Dermis microvascular lymphatic vessel endothelial cell (primary cell): Measurements from ENCODE around the gene PRICKLE2. TPM values are rescaled to one million over a fixed set of nuclear protein-coding genes. Genes with fewer than 3 reads are reported as not detected.

Source experiments
- DNase-seq, 2 donors: peaks; one replicate each; pipeline versions ENCODE4 v3.0.0 to v3.0.0-alpha.2; 2010; ENCODE audit warnings: low read depth in 2 of 2
- total RNA-seq: library from RNA; depleted of rRNA; stranded (reverse); fragments of >200 nt; gene quantifications from 2 replicates; pipeline ENCODE4 v1.2.1, GENCODE V29; 2014

PRICKLE2 gene
- total RNA-seq, 1 donor from 2014 or later, result 2.8 TPM

DNA sequence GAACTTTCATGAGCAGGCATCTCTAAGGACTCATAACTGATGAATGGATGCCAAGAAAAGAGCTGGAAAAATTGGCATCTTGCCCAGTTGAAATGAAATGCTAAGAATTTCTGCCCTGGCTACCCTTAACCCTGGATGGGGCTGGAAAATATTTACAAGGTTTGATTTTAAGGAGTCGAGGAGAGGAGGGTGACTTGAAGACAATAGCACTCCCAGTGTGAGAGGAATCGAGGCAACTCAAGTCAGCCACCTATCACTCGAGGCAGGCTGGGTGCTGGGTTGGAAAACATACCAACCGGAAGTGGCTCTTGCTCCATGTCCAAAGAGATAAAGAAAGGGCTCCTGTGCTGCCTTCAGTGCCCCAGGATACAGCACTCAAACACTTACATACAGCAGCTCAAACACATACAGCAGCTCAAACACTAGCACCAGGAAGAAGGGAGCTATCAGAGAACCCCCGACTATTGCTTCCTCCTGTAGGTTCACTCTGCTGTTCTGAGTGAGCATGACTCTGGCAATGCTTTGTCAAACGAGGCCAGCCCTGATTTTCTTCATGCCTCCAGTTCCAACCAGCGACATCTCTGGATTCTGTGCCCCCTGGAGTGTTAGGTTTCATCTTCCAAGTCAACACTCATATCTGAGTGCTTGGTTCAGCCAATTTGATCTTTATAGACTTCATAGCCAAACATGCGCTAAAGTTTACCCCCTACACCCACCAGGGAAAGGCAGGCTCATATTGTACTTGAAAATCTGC, 4.9 kb downstream of the PRICKLE2 start:
- DNase-seq, result peak in 1 of 2 donors; percentile 46

DNA sequence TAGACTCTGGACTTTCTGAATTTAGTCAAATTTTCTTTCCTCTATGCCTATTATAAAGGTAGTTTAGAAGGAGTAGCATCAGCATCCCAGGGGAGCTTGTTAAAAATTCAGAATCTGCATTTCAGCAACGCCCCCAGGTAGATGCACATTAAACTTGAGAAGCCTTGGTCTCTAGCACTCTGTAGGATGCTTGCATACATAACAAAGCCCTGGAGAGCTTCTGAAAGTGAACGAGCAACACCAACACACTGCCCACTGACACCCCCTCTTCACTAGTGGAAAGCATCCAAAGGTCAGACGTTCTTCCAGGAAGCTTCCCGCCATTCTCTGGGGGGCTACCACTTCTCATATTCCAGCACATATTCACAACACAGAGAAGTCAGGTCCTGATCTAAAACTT, 6.5 kb downstream of the PRICKLE2 start:
- no peak for DNase-seq

DNA sequence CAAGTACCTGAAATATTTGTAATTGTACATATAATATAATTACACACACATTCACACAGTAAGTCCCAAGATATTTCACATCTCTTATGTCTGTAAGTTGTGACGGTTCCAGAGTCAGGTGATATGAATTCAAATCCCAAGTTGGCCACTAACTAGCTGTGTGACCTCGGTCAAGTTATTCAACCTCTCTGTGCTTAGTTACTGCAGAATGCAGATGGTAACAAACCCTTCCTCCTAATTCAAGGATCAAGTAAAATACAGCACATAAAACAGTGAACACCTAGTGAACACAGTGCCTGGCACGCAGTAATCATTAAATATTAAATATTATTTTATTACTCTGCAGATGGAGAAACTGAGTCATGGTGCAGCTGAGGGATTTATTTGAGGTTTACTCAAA, 6.9 kb downstream of the PRICKLE2 start:
- DNase-seq, result no peak

DNA sequence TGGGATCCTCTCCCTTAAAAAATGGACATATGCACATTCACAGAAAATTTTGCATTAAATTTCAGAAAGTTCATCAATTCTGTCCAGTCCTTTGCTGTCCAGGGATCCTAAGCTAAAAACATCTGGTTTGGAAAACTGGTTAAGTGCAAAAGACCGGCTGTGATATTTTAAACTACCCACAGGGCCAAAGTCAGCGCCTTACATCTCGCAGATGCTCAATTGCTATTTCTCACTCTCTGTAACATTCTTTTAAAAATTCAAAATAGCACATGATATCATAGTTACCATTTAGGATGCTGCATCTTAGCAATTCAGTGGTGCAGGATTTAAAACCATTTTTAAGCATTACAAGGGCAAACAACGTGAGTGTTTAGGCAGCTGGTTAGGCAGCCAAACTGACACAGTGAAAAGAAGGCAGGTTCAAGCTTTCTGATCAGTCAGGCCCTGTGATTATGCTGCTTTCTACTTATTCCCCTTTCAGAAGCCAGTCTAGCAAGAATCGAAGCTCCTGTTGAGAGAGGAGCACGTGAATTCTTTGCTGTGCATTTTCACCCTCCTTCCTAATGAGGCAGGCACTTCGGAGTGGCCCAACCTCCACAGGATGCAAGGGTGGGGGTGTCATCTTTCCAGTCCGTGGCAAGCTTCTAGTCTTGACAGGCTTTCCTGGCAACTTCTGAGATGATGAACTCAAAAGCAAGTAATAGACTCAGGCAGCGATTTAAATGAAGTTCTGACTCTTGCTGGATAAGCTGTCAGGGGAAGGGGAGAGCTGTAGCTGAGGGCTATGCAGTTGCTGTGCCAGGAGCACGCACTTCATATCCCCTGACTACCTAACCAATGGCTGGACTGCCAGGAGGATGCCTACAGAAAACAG, 8.8 kb downstream of the PRICKLE2 start:
- DNase-seq, result no peak

DNA sequence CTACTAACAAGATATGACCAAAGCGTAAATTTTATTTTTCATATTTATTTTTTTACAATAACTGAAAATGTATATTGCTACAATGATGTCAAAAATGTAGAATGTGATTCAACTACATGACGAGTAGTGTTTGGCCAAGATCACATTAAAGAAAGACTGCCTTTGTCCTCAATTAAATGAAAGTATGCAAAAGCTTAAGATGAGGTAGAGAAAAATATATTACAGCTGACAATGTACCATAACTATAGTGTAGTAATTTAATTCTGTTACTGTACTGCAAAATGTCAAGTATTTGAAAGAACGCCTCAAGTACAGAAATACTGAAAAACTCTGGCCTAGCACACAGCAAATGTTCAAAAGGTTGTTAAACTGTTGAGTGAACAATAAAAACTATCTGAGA, 9.7 kb downstream of the PRICKLE2 start:
- no peak for DNase-seq

DNA sequence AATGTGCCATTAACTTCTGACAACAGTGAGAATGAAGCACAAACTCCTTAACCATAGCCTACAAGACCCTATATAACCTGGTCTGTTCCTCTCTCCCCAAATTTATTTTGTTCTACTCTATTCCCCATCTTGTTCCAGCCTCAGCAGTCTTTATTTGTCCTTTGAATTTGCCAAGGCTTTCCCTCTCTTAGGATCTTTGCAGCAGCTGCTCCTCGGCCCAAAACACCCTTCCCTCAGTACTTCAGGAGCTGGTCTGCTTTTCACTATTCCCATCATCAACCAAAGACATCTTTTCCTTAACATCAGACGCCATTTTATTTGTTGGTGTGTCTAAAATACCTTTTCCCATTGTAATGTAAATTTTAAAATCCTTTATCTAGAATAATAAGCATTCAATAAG, 10.2 kb downstream of the PRICKLE2 start:
- no peak for DNase-seq

DNA sequence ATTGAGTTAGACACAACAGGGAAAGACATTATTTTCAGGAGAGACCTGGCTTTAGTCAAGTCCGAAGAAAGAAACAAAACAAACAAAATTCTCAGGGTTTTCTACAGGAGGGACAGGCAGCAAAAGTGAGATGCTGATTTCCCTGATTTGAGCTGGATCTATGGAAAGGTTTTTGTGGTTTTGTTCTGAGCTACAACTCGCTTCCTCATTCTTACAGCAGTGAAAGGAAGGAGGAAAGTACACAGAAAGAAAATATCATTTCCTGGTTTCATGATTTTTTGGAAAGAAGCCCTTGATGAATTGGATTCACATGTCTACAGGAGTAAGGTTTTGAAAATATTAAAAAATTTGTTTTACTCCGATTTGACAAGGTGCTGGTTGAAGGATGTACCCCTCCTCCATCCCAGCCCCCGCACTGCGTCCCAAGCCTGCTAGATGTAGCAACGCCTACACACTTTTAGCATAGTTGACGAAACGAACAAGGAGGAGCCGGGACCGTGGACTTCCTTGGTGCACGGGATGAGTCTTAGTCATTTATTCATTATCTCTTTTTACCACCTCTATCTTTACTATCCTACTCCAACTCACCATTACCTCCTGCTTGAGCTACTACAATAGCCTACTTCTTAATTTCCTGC, 10.8 kb downstream of the PRICKLE2 start:
- no peak for DNase-seq

DNA sequence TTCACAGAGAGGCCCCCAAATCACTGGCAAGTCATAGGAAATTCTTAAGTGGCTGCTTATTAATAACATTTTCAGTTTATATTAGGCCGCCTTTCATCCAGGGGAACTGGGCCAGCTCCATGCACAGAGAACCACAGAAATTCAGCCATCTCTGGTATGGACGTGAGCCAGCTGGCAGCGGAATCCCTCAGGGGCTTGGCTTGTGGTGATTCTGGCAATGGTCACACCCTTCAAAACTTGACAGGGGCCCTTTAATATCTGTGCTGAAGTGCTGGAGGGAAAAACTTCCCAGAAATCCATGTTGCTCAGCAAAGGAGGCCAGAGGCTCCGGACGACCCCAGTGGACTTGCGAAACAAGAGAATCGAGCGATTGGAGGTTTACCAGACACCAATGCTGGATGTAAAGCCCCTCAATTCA, 11.3 kb downstream of the PRICKLE2 start:
- DNase-seq, result peak in 1 of 2 donors; percentile 8

DNA sequence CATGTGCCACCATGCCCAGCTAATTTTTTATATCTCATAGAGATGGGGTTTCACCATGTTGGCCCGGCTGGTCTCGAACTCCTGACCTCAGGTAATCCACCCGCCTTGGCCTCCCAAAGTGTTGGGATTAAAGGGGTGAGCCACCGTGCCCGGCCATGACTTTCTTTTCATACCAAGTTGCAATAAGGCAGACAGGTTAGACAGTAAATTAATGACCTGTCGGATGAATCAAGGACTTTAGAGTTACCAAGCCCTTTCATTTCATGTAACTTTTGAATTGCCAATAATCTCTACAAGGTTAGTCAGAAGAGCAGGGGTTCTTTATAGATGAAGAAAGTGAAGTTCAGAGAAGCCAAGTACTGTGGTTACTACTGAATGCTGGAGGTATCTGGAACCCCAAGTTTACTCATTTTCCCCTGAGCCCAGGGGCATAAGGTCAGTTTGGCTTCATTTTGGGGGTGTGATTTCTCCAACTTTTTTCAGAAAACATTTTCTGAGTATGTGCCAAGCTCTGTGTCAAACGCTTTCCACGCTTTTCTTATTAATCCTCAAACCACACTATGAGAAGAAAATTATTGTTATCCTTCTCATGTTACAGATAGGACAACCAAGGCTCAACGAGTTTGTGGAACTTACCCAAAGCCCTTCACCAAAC, 11.9 kb downstream of the PRICKLE2 start:
- no peak for DNase-seq

DNA sequence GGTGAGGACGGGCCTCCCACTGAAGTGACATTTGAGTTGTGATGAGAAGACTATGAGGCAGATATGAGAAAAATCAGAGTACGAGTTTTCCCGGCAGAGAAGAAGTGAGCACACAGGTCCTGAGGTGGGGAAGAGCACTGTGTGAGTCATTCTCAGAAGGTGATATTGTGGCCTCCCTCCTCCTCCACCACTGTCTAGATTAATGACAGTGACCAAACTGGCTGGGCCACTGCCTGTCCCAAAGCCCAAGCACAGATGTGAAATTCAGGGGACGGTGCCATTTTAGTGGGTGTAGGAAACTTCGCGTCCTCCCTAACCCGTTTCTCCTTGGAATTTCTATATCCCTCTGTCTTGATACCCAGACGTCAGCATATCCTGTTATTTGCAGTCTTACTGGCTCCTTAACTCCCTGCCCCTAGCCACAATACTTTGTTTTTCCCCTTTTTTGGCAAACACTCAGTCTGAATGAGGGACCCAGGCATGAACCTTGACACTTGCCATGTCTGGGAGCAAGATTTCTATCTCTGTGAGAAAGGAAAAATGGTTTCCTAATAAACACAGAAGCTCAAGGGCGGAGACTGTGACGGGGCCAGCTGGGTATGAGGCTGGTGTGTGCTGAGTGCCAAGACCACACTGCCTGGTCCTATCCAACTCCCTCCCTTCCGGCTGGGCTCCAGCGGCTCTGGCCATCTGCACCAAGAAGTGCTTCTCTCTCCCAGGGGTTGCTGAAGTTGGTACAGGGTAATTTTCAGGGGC, 15.2 kb downstream of the PRICKLE2 start:
- DNase-seq, result peak in 1 of 2 donors; percentile 81

DNA sequence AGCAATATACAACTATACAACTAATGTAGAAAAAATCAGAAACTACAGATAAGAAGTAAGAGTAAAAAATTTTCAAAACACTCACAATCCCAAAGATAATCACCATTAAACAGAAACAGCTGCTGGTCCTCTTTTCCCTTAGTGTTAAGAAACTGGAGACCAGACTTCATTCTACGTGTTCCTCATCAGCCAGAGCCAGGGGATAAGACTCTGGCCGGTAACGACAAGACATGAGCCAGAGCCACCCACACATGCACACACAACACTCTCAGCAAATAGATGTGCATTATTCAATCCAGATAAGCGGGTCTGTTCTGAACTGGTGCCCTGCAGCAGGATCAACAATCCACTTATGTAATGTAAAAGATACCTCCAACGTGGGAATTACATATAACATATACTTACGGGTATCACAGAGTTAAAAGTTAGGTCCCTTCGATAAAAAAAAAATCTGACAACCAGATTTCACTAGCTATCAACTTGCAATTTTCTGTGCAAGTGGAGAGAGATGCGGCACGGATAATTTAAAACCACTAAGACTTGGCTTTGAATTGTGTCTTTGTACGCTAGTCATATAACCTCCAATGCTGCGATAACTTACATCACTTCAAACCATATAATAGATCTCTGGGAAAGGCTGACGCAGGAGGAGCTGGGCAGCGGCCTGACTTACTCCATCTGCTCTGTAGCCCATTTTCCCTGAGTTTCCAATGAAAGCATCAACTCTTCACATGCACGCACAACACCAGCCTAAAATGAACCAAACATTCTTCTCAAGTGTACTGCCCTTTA, 17.8 kb downstream of the PRICKLE2 start:
- no peak for DNase-seq

DNA sequence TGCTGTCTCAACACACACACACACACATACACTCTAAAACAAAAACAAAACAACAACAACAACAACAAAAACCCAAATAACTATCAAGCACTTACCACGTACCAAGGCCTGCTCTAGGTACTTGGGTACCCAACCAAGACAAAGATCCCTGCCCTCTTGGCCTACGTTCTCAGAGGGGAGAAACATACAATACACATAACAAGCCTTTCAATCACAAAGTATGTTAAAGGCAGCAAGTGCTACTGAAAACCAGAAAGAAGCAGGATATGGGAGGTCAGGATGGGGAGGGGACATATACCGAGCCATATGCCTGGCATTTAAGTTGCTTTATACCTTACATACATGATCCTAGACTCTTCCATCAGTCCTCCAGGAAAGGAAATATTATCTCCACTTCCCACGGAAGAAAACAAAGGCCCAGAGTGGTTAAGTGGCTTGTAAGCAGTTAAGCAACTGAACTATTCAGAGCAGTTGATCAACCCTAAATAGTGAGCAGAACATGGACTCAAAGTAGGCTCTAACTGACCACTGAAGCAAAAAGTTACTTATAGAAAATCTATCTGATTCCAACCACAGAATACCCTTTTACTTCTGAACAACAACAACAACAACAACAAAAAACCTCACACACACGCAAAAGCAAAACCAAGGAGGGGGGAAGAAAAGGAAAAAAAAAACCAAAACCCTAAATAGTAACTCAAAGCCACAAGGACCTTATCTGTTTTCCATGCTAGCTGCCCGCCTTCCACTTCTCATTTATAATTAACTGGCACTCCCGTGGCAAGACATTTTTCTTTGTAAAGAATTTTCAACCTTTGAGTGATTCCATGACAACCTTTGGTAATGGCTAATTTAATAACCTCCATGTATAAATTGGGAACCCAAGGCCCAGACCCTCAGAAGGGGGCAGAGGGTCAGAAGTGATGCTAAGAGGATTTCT, 21.0 kb downstream of the PRICKLE2 start:
- no peak for DNase-seq

DNA sequence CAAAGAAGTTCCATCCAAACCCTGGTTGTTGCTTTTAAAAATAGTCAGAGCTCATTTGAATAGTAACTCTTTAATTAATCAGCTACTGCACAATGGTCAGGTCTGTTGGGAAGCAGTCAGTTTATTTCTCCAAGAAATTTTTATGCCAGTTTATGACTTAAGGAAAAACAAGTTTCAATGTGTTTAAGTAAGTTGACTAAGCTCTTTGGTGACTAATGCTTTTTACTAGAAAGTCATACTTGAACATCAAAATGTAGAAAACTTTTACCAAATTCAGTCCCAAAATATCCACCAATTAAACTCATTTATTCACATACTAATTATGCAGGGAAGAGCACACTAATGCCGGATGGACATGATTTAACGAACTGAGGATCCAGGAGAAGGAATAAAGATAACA, 22.1 kb downstream of the PRICKLE2 start:
- no peak for DNase-seq

DNA sequence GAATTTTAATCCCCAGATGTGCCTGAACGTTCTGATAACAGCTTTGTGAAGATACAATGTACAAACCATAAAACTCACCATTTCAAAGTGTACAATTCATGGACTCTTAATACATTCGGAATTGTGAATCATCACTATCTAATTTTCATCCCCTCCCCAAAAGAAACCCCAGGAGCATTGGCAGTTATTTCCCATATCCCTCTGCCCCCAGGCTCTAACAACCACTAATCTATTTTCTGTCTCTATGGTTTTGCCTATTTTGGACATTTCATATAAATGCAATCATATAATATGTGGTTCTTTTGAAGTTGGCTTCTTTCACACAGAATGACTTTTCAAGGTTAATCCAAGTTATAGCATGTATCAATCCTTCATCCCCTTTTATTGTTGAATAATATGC, 25.3 kb downstream of the PRICKLE2 start:
- DNase-seq, result no peak

DNA sequence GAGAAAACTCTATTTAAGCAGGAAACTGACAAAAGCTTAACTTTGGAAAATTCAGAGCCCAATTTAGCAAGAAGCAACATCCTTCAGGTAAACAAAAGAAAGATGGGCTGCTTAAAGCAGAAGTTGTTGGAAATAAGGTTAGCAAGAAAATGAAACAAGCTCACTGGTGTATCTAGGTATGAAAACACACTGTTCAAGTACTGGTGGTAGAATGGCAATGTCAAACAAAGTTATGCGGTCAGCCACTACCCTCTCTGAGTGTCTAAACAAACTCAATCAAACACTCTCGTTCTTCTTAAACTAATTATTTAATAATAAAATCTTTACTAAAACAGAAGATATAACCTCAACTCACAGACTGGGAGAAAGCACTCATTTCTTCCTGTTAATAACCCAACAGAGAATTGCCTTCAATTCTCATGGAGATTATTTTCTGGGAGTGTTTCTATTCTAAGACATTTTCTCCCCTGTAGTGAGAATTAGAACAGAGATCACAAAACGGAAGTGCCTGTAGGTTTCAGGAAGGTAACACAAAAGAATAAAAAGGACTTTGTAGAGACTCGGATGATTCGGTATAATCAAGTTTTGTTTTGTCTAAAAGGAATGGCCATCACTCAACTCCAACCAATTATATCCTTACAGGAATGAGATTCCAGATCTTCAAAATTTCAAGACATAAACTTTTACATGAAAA, 28.9 kb downstream of the PRICKLE2 start:
- DNase-seq, result no peak

DNA sequence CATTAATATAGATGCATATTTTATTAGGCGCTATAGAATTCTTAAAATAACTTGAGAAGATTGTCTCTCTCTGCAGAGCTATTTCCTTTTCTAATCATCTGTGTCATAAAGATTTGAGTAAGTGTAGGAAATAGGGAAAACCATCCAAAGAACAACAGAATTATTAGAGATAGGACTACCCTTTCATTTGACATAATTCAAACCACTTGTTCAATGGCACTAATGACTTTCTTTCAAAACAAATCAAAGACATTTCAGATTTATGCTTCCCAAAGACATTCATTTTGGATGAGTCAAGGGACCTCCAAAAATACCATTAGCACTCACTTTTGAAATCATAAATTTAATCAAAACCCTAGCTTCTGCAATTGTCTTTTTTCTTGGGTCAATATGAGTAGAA, 29.5 kb downstream of the PRICKLE2 start:
- no peak for DNase-seq

DNA sequence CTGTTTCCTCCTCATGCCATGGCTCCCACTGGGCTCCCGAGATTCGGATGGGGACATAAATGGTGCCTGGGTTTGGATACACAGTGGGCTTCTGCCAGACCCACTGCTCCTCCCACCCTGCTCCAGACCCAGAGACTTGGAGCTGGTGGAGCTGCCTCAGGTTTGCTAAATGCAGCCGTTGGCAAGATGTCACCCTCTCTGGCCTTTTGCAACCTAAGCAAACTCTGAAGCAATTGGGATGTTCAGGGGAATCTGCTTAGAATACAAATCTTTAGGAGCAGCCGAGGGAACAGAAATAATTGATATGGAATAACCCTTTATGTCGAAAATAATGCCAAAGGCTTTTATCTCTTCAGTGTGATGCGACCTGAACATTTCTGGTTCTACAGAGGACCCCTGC, 33.4 kb downstream of the PRICKLE2 start:
- no peak for DNase-seq
